MM.1S (cell line): ENCODE results near the gene GNAS-AS1.

Experiments used
- CTCF ChIP-seq: fragments of 300-600 bp; sonication (generic); IDR thresholded peaks from 2 replicates; pipeline ENCODE4 v1.5.1; 2016; ENCODE audit warnings: antibody characterized with exemption, low read length, mixed read lengths
- EZH2 ChIP-seq: fragments of 300-600 bp; sonication (generic); optimal IDR thresholded peaks from 2 replicates; pipeline ENCODE3; 2017; ENCODE audit warnings: low read depth, mild to moderate bottlenecking, antibody characterized with exemption, low read length, mixed read lengths
- EZH2phosphoT487 ChIP-seq: fragments of 300-600 bp; sonication (generic); IDR thresholded peaks from 2 replicates; pipeline ENCODE4 v1.6.1; 2018; ENCODE audit warnings: antibody characterized with exemption, low read length

GRCh38 chr20:58853976-58854637 lies 3.4 kb upstream of the GNAS-AS1 start:
- TF ChIP-seq CTCF = no peak
- TF ChIP-seq EZH2phosphoT487 = no peak
- no peak for TF ChIP-seq EZH2
